H1 (cell line): ENCODE measurements around the gene BBLN. TPM values are rescaled to one million over a fixed set of nuclear protein-coding genes. Genes with fewer than 3 reads are reported as not detected.

ENCODE experiments used
- CTCF ChIA-PET: fragments of 300-600 bp; sonication (Branson Sonifier 250); formaldehyde crosslinking; loops from one replicate; lab custom pipeline; 2021; ENCODE audit not compliant: partially characterized antibody; lab: Charles Lee
- POLR2A ChIA-PET: fragments of 300-600 bp; sonication (Branson Sonifier 250); formaldehyde crosslinking; loops from one replicate; lab custom pipeline; 2021; ENCODE audit warnings: inconsistent platforms; ENCODE audit not compliant: partially characterized antibody; lab: Charles Lee
- DNase-seq, 2 experiments: peaks; one replicate each; pipeline versions ENCODE4 v3.0.0 to v3.0.0-alpha.2; 2010 to 2022; ENCODE audit warnings: low spot score in 2 of 2, low read depth in 1 of 2, mixed read lengths in 1 of 2
- FAIRE-seq: peaks from 2 replicates; lab custom pipeline; 2011; peaks lifted over from hg19 to GRCh38; lab: Jason Lieb, UNC
- H2AFZ ChIP-seq: 2 replicates; pipeline ENCODE4 v1.8.1; 2012; ENCODE audit warnings: low read length, inconsistent platforms
- H2AK5ac ChIP-seq: 2 replicates; pipeline ENCODE4 v1.6.1; 2013; ENCODE audit warnings: low read depth, low read length
- H2BK120ac ChIP-seq: replicated peaks from 2 replicates; pipeline ENCODE3; 2013; ENCODE audit warnings: low read depth, low read length, inconsistent platforms
- H2BK12ac ChIP-seq: 2 replicates; pipeline ENCODE4 v1.6.1; 2013; ENCODE audit warnings: low read depth, low read length
- H2BK15ac ChIP-seq: 2 replicates; pipeline ENCODE4 v1.6.1; 2013; ENCODE audit warnings: low read length
- H2BK20ac ChIP-seq: 2 replicates; pipeline ENCODE4 v1.6.1; 2013; ENCODE audit warnings: low read length
- H2BK5ac ChIP-seq: 2 replicates; pipeline ENCODE4 v1.6.1; 2013; ENCODE audit warnings: low read depth, low read length
- H3K14ac ChIP-seq: 2 replicates; pipeline ENCODE4 v1.6.1; 2013; ENCODE audit warnings: inconsistent platforms; ENCODE audit not compliant: insufficient read length
- H3K18ac ChIP-seq: 2 replicates; pipeline ENCODE4 v1.6.1; 2013; ENCODE audit warnings: low read length; ENCODE audit errors: extremely low read depth
- H3K23ac ChIP-seq: 2 replicates; pipeline ENCODE4 v1.6.1; 2013; ENCODE audit warnings: inconsistent platforms; ENCODE audit not compliant: insufficient read length
- H3K23me2 ChIP-seq: 2 replicates; pipeline ENCODE4 v1.6.1; 2013; ENCODE audit warnings: low read depth, low read length
- H3K27ac ChIP-seq: 2 replicates; pipeline ENCODE4 v1.6.1; 2011; ENCODE audit warnings: low read depth, low read length, inconsistent platforms
- H3K27me3 ChIP-seq, 4 experiments: replicated peaks in 1 of 4; 1 replicate in 1 of 4; 2 replicates in 3 of 4; pipeline versions ENCODE4 v1.6.1 to v1.8.1; 2011 to 2013; ENCODE audit warnings: low read length in 3 of 4, mild to moderate bottlenecking in 3 of 4, inconsistent platforms in 2 of 4, mixed read lengths in 2 of 4, moderate library complexity in 1 of 4; ENCODE audit not compliant: control insufficient read depth in 3 of 4, insufficient read depth in 3 of 4; ENCODE audit errors: extremely low read depth in 1 of 4
- H3K36me3 ChIP-seq, 4 experiments: 2 replicates each; pipeline versions ENCODE4 v1.6.1 to v1.8.1; 2011 to 2013; ENCODE audit warnings: mild to moderate bottlenecking in 4 of 4, low read length in 3 of 4, moderate library complexity in 2 of 4, control low read depth in 1 of 4, inconsistent platforms in 1 of 4; ENCODE audit not compliant: insufficient read depth in 4 of 4, control insufficient read depth in 2 of 4
- H3K4ac ChIP-seq: replicated peaks from 2 replicates; pipeline ENCODE3; 2013; ENCODE audit warnings: low read length, low read depth, mixed read lengths, inconsistent platforms; ENCODE audit not compliant: insufficient read length
- H3K4me1 ChIP-seq, 4 experiments: replicated peaks in 1 of 4; 1 replicate in 1 of 4; 2 replicates in 3 of 4; pipeline versions ENCODE4 v1.6.1 to v1.8.1; 2011 to 2013; ENCODE audit warnings: low read length in 3 of 4, inconsistent platforms in 2 of 4, mixed read lengths in 1 of 4; ENCODE audit not compliant: insufficient read depth in 4 of 4, control insufficient read depth in 3 of 4
- H3K4me2 ChIP-seq, 2 experiments: 2 replicates each; pipeline versions ENCODE4 v1.6.1 to v1.8.1; 2011 to 2013; ENCODE audit warnings: low read depth in 2 of 2, low read length in 2 of 2, control low read depth in 1 of 2, inconsistent platforms in 1 of 2, mild to moderate bottlenecking in 1 of 2; ENCODE audit not compliant: insufficient read depth in 1 of 2
- H3K4me3 ChIP-seq, 4 experiments: fragments of 200-600, 300-600 bp in 1 of 4; sonication (generic), shearing (Covaris generic), sonication (Bioruptor Twin) in 1 of 4; 2 replicates each; pipeline versions ENCODE4 v1.5.1 to v1.8.1; 2011 to 2016; ENCODE audit warnings: low read length in 4 of 4, low read depth in 3 of 4, control low read depth in 2 of 4, inconsistent platforms in 2 of 4, mild to moderate bottlenecking in 2 of 4, mixed read lengths in 1 of 4, moderate library complexity in 1 of 4; ENCODE audit not compliant: insufficient read depth in 2 of 4; ENCODE audit errors: extremely low read depth in 1 of 4
- H3K56ac ChIP-seq: replicated peaks from 2 replicates; pipeline ENCODE3; 2013; ENCODE audit warnings: low read depth, mild to moderate bottlenecking, mixed read lengths, low read length, inconsistent platforms; ENCODE audit not compliant: insufficient read length
- H3K79me1 ChIP-seq: 2 replicates; pipeline ENCODE4 v1.6.1; 2013; ENCODE audit warnings: low read depth, low read length, control low read depth
- H3K79me2 ChIP-seq, 2 experiments: 2 replicates each; pipeline versions ENCODE4 v1.6.1 to v1.8.1; 2012 to 2013; ENCODE audit warnings: low read length in 2 of 2, mild to moderate bottlenecking in 2 of 2, inconsistent platforms in 1 of 2; ENCODE audit not compliant: insufficient read depth in 2 of 2, control insufficient read depth in 1 of 2
- H3K9ac ChIP-seq, 4 experiments: replicated peaks in 1 of 4; 1 replicate in 1 of 4; 2 replicates in 3 of 4; pipeline versions ENCODE4 v1.6.1 to v1.8.1; 2011 to 2013; ENCODE audit warnings: low read depth in 3 of 4, low read length in 3 of 4, control low read depth in 2 of 4, mild to moderate bottlenecking in 2 of 4, moderate library complexity in 2 of 4, inconsistent platforms in 1 of 4; ENCODE audit errors: extremely low read depth in 1 of 4
- H3K9me3 ChIP-seq, 2 experiments: 2 replicates each; pipeline versions ENCODE4 v1.6.1 to v1.8.1; 2012 to 2013; ENCODE audit warnings: mild to moderate bottlenecking in 2 of 2, moderate library complexity in 2 of 2, control low read depth in 1 of 2, inconsistent platforms in 1 of 2, low read depth in 1 of 2, low read length in 1 of 2, mixed read lengths in 1 of 2; ENCODE audit not compliant: insufficient read depth in 2 of 2
- H4K20me1 ChIP-seq, 2 experiments: replicated peaks in 1 of 2; 2 replicates each; pipeline versions ENCODE3 to v1.8.1; 2011 to 2013; ENCODE audit warnings: inconsistent platforms in 2 of 2, low read length in 2 of 2, mild to moderate bottlenecking in 1 of 2; ENCODE audit not compliant: insufficient read depth in 2 of 2, control insufficient read depth in 1 of 2
- H4K5ac ChIP-seq: 2 replicates; pipeline ENCODE4 v1.6.1; 2013; ENCODE audit warnings: low read length, low read depth, mixed read lengths, inconsistent platforms; ENCODE audit not compliant: insufficient read length
- H4K8ac ChIP-seq: 2 replicates; pipeline ENCODE4 v1.8.0; 2013; ENCODE audit warnings: mild to moderate bottlenecking, moderate library complexity, low read length, inconsistent platforms; ENCODE audit not compliant: insufficient read depth; ENCODE audit errors: extremely low read depth
- H4K91ac ChIP-seq: replicated peaks from 2 replicates; pipeline ENCODE3; 2013; ENCODE audit warnings: low read length, mixed read lengths, inconsistent platforms; ENCODE audit not compliant: insufficient read length
- ATF2 ChIP-seq: IDR thresholded peaks from 2 replicates; pipeline ENCODE4 v1.6.1; 2012; ENCODE audit warnings: low read length, inconsistent platforms
- CTBP2 ChIP-seq: IDR thresholded peaks from 2 replicates; pipeline ENCODE4 v1.7.0; 2011; ENCODE audit warnings: borderline replicate concordance, mild to moderate bottlenecking, moderate library complexity, mixed read lengths, low read length; ENCODE audit not compliant: insufficient read depth, insufficient read length
- E2F6 ChIP-seq: IDR thresholded peaks from 2 replicates; pipeline ENCODE4 v1.6.1; 2012; ENCODE audit warnings: inconsistent platforms
- MAX ChIP-seq: IDR thresholded peaks from 2 replicates; pipeline ENCODE4 v1.6.1; 2012; ENCODE audit warnings: inconsistent platforms
- SIRT6 ChIP-seq: IDR thresholded peaks from one replicate; pipeline ENCODE4 v1.7.1; 2012; ENCODE audit warnings: low read length, inconsistent platforms
- WGBS, 2 experiments: shearing (Covaris generic) in 1 of 2; methylation state at CpG; one replicate each; pipeline versions ENCODE4 v1.1.6 to v1.1.7; 2013 to 2015; ENCODE audit warnings: low lambda C conversion rate in 2 of 2, mixed read lengths in 2 of 2, inconsistent platforms in 1 of 2, low coverage in 1 of 2, missing lambda C conversion rate in 1 of 2; ENCODE audit not compliant: insufficient replicate concordance in 2 of 2, insufficient coverage in 1 of 2, insufficient read length in 1 of 2; ENCODE audit errors: extremely low coverage in 1 of 2, missing lambda C conversion rate in 1 of 2; 5-methylcytosine and 5-hydroxymethylcytosine counted together
- polyA plus RNA-seq, 7 experiments: library from polyadenylated mRNA; depleted of rRNA in 3 of 7; stranded (reverse) in 5 of 7; unstranded in 2 of 7; fragments of >200 nt in 5 of 7; fragments of 200-250 nt in 2 of 7; gene quantifications; 1 replicate in 5 of 7; 2 replicates in 1 of 7; 4 replicates in 1 of 7; pipeline versions ENCODE4 v1.2.1 to v1.2.3, GENCODE V29; 2011 to 2013; ENCODE audit warnings: missing spikeins in 2 of 7, mixed read lengths in 2 of 7
- total RNA-seq: library from RNA; stranded (reverse); fragmentation: NEBNext Ultra II Directional; extraction: Animal tissue kit (Norgen Biotek cat#: 25700); gene quantifications from 2 replicates; pipeline ENCODE4 v1.2.1, GENCODE V29; 2021

BBLN gene
- total and polyA plus RNA-seq, 2 of the 8 experiments (the other 6 are each of a cell fraction or from before 2014, with no cell fraction given): 63.1 to 164 TPM

- Histone ChIP-seq H3K79me1 (no peaks in the 10 kb centered on the region), H4K5ac (no peak overlapping the region), H2BK15ac (no peak overlapping the region), H3K4ac (no peak overlapping the region), H2BK5ac (no peak overlapping the region), H3K14ac (no peak overlapping the region), H3K56ac (no peak overlapping the region), H3K18ac (no peak overlapping the region), H3K27me3 (no peaks in the 10 kb centered on the region; a peak in 2 of 7 replicates), H3K9ac (no peak overlapping the region), H2BK12ac (0 out of 2 replicates have a peak overlapping the region, but pooled peaks have one; percentile 50), H4K20me1 (no peaks in the 10 kb centered on the region), H2AK5ac (no peak overlapping the region), H3K4me3 (no peak overlapping the region), H2BK20ac (0 out of 2 replicates have a peak overlapping the region, but pooled peaks have one; percentile 61), H4K8ac (peak overlapping the region; percentile 17; the same call in 1 of the 2 replicates), H3K23ac (no peak overlapping the region), H2BK120ac (no peak overlapping the region), H3K79me2 (no peaks in the 10 kb centered on the region), H3K36me3 (no peaks in the 10 kb centered on the region), H3K4me2 (no peak overlapping the region), H3K4me1 (peaks cover 0 to 8% (median 3%) of the 10 kb centered on the region in 4 experiments; a peak in 5 of 7 replicates), H2AFZ (no peak overlapping the region), H3K23me2 (no peaks in the 10 kb centered on the region), H4K91ac (no peak overlapping the region), H3K9me3 (no peaks in the 10 kb centered on the region), H3K27ac (no peak overlapping the region)
- TF ChIP-seq CTBP2: no peak
- no peak for TF ChIP-seq SIRT6
- no peak for TF ChIP-seq ATF2
- TF ChIP-seq E2F6: no peak
- TF ChIP-seq MAX: no peak
- WGBS, 2 experiments: 75% methylated on average over 4 of the region's 5 CpGs; no CpG with 5 or more reads in 1 of the 2 experiments
- DNase-seq (no peak), FAIRE-seq (no peak)
- ChIA-PET CTCF (interaction anchor here (1.1 to 1.2 kb wide), 2 partner anchors 21 to 31 kb away, joined by 4 read pairs; no protein-coding TSS in a partner anchor), POLR2A (interaction anchor here (0.7 to 2.2 kb wide), 2 partner anchors 10 to 550 kb away, joined by 3 to 10 read pairs; no protein-coding TSS in a partner anchor)
Observed at GRCh38 chr9:128148509-128149000, 11.5 kb upstream of the BBLN start.
